Mucosa of descending colon (tissue), 3 donors: ENCODE data around the gene ROBO2. TPM values are rescaled to one million over a fixed set of nuclear protein-coding genes. Genes with fewer than 3 reads are reported as not detected.

Experiments
- ATAC-seq: fragments of 200-7000 bp; cut with Tn5 transposase; one replicate; pipeline ENCODE4 v1.9.1; 2020; ENCODE audit warnings: mild to moderate bottlenecking, moderate library complexity
- DNase-seq, 3 donors: peaks; one replicate each; pipeline ENCODE4 v3.0.0-alpha.2; 2020
- H3K36me3 ChIP-seq: fragments of 200-600 bp; one replicate; pipeline ENCODE4 v1.8.0; 2021; ENCODE audit warnings: low read depth, mild to moderate bottlenecking
- H3K4me1 ChIP-seq: fragments of 200-600 bp; one replicate; pipeline ENCODE4 v1.8.0; 2021; ENCODE audit warnings: low read depth, mild to moderate bottlenecking
- H3K4me3 ChIP-seq: fragments of 200-600 bp; one replicate; pipeline ENCODE4 v1.8.0; 2021; ENCODE audit warnings: mild to moderate bottlenecking
- H3K9me3 ChIP-seq: fragments of 200-600 bp; one replicate; pipeline ENCODE4 v1.8.0; 2021; ENCODE audit warnings: mild to moderate bottlenecking
- CTCF ChIP-seq: fragments of 200-600 bp; IDR thresholded peaks from one replicate; pipeline ENCODE4 v1.8.0; 2022; ENCODE audit warnings: antibody characterized with exemption, mild to moderate bottlenecking
- intact Hi-C, 2 donors: fragments of 100-400 bp; cut with DNase I in 1 of 2; cut with micrococcal nuclease in 1 of 2; formaldehyde crosslinking; loops; one replicate each; pipeline versions ENCODE4 v1.11.0 to v1.11.1; 2022; cut with DNase I, micrococcal nuclease
- total RNA-seq, 3 donors: library from RNA; stranded (reverse); fragmentation: NEBNext Ultra II Directional in 2 of 3; extraction: Animal tissue kit (Norgen Biotek cat#: 25700) in 2 of 3; gene quantifications; one replicate each; pipeline versions ENCODE4 v1.2.1 to v1.2.4, GENCODE V29; 2021 to 2023
- donor health status: DM: no; HTN: no; CAD: no; lungs with moderate emphysema.
- donor health status: DM: no; HTN: no; CAD: no.
- donor health status: DM: no; HTN: yes; CAD: no.

Gene ROBO2
- total RNA-seq, 3 donors from 2014 or later, result 1.3 to 2.1 (median 1.4) TPM

GRCh38 chr3:77699125-77699691, 659.3 kb downstream of the ROBO2 start:
- Histone ChIP-seq H3K4me3 (no peak overlapping the region), H3K36me3 (no peaks in the 10 kb centered on the region), H3K9me3 (no peaks in the 10 kb centered on the region), H3K4me1 (no peaks in the 10 kb centered on the region)
- DNase-seq (no peak), ATAC-seq (no peak)
- TF ChIP-seq CTCF, result no peak
- intact Hi-C loops, result no loop called here
